K562 (cell line): ENCODE results near the gene VAT1L. TPM values are rescaled to one million over a fixed set of nuclear protein-coding genes. Genes with fewer than 3 reads are reported as not detected.

ENCODE experiments used
- ATAC-seq: fragments of 200-7000 bp; cut with Tn5 transposase; 3 replicates; pipeline ENCODE4 v1.9.1; 2020; ENCODE audit warnings: moderate library complexity
- BruUV-seq: library from RNA; stranded (reverse); fragments of 400-500 nt; replicated peaks from 2 replicates; lab custom pipeline; 2021; lab: Mats Ljungman, UMichigan
- CTCF ChIA-PET: fragments of 300-600 bp; formaldehyde crosslinking; extraction: SDS; loops from one replicate; lab custom pipeline; 2021; ENCODE audit warnings: low intra/inter-chr PET ratio; lab: Yijun Ruan, JAX
- POLR2A ChIA-PET: fragments of 300-600, 350-650 bp; sonication (Branson Sonifier 250); formaldehyde crosslinking; extraction: SDS; loops from one replicate; lab custom pipeline; 2021; ENCODE audit warnings: antibody characterized with exemption, inconsistent platforms; lab: Yijun Ruan, JAX
- DNase-seq, 4 experiments: peaks; one replicate each; pipeline versions ENCODE4 v3.0.0 to v3.0.0-alpha.2; 2011 to 2018; ENCODE audit warnings: low spot score in 3 of 4, mixed read lengths in 3 of 4; ENCODE audit errors: extremely low read depth in 1 of 4
- FAIRE-seq: peaks from 2 replicates; lab custom pipeline; 2011; peaks lifted over from hg19 to GRCh38; lab: Jason Lieb, UNC
- H2AFZ ChIP-seq: 2 replicates; pipeline ENCODE4 v1.6.0; 2011; ENCODE audit warnings: low read depth, low read length, control low read depth, inconsistent platforms
- H3K27ac ChIP-seq: fragments of 200-600 bp; 3 replicates; pipeline ENCODE4 v1.8.0; 2011; ENCODE audit warnings: low read depth, mild to moderate bottlenecking, control low read depth, inconsistent platforms, low read length, moderate library complexity, mixed read lengths; ENCODE audit errors: extremely low read depth
- H3K27me3 ChIP-seq, 2 experiments: fragments of 300-600 bp in 1 of 2; 2 replicates in 1 of 2; 3 replicates in 1 of 2; pipeline versions ENCODE4 v1.6.0 to v1.8.0; 2011; ENCODE audit warnings: inconsistent platforms in 2 of 2, low read length in 2 of 2, mild to moderate bottlenecking in 1 of 2, mixed read lengths in 1 of 2, moderate library complexity in 1 of 2; ENCODE audit not compliant: control insufficient read depth in 2 of 2, insufficient read depth in 2 of 2
- H3K36me3 ChIP-seq: fragments of 300-600 bp; 3 replicates; pipeline ENCODE4 v1.8.0; 2011; ENCODE audit warnings: mild to moderate bottlenecking, low read length, inconsistent platforms; ENCODE audit not compliant: control insufficient read depth, insufficient read depth
- H3K4me1 ChIP-seq, 2 experiments: fragments of 200-600 bp in 1 of 2; replicated peaks in 1 of 2; 2 replicates in 1 of 2; 3 replicates in 1 of 2; pipeline versions ENCODE4 v1.5.1 to v1.8.0; 2011; ENCODE audit warnings: inconsistent platforms in 2 of 2, low read length in 2 of 2, mild to moderate bottlenecking in 1 of 2, mixed read lengths in 1 of 2, moderate library complexity in 1 of 2; ENCODE audit not compliant: control insufficient read depth in 2 of 2, insufficient read depth in 2 of 2
- H3K4me2 ChIP-seq: 2 replicates; pipeline ENCODE4 v1.6.1; 2011; ENCODE audit warnings: low read length, control low read depth, inconsistent platforms, mixed read lengths; ENCODE audit not compliant: insufficient read depth
- H3K4me3 ChIP-seq: fragments of 200-600 bp; sonication (generic), shearing (Covaris generic); 2 replicates; pipeline ENCODE4 v1.5.1; 2016; ENCODE audit warnings: control low read depth, inconsistent platforms
- H3K79me2 ChIP-seq: fragments of 200-600 bp; 3 replicates; pipeline ENCODE4 v1.8.0; 2011; ENCODE audit warnings: low read length, inconsistent platforms; ENCODE audit not compliant: control insufficient read depth, insufficient read depth
- H3K9ac ChIP-seq, 2 experiments: 2 replicates each; pipeline versions ENCODE4 v1.6.0 to v1.6.1; 2011; ENCODE audit warnings: low read depth in 2 of 2, low read length in 2 of 2, control low read depth in 1 of 2, inconsistent platforms in 1 of 2, mild to moderate bottlenecking in 1 of 2, mixed read lengths in 1 of 2; ENCODE audit not compliant: insufficient read depth in 1 of 2
- H3K9me1 ChIP-seq: one replicate; pipeline ENCODE4 v1.6.0; 2011; ENCODE audit warnings: inconsistent platforms, mild to moderate bottlenecking, low read length, moderate library complexity; ENCODE audit not compliant: control insufficient read depth, insufficient read depth
- H3K9me3 ChIP-seq: replicated peaks from 2 replicates; pipeline ENCODE4 v1.5.1; 2011; ENCODE audit warnings: low read depth, low read length, inconsistent platforms; ENCODE audit not compliant: control insufficient read depth, insufficient read depth
- H4K20me1 ChIP-seq: replicated peaks from 2 replicates; pipeline ENCODE4 v1.6.1; 2011; ENCODE audit warnings: low read length, inconsistent platforms, mixed read lengths; ENCODE audit not compliant: control insufficient read depth, insufficient read depth
- CBX1 ChIP-seq: sonication (generic); IDR thresholded peaks from 2 replicates; pipeline ENCODE4 v1.6.1; 2016; ENCODE audit warnings: antibody characterized with exemption, low read depth, mild to moderate bottlenecking
- CHD1 ChIP-seq: fragments of 200-600 bp; sonication (generic); IDR thresholded peaks from one replicate; pipeline ENCODE4 v1.6.1; 2012; ENCODE audit warnings: mild to moderate bottlenecking, moderate library complexity, low read length, inconsistent platforms
- FOXO4 ChIP-seq: fragments of 450-650 bp; formaldehyde crosslinking; IDR thresholded peaks from 2 replicates; pipeline ENCODE4 v1.4.0; 2020; ENCODE audit warnings: mild to moderate bottlenecking, moderate library complexity
- KAT8 ChIP-seq: fragments of 450-650 bp; IDR thresholded peaks from 2 replicates; pipeline ENCODE4 v1.6.1; 2016; ENCODE audit warnings: low read depth, mild to moderate bottlenecking
- MAX ChIP-seq: sonication (generic); formaldehyde crosslinking; IDR thresholded peaks from 2 replicates; pipeline ENCODE4 v1.9.0; 2022; ENCODE audit warnings: mild to moderate bottlenecking, missing genetic modification reagents
- MTA2 ChIP-seq: fragments of 450-650 bp; IDR thresholded peaks from 2 replicates; pipeline ENCODE4 v1.6.1; 2016; ENCODE audit warnings: low read depth
- NFE2 ChIP-seq: IDR thresholded peaks from 2 replicates; pipeline ENCODE4 v1.6.1; 2014; ENCODE audit warnings: antibody characterized with exemption, low read depth
- PURB ChIP-seq: sonication (generic); formaldehyde crosslinking; IDR thresholded peaks from 2 replicates; pipeline ENCODE4 v1.9.0; 2021; ENCODE audit warnings: low read depth, mild to moderate bottlenecking, missing genetic modification reagents
- RBFOX2 ChIP-seq: fragments of 200-400 bp; formaldehyde crosslinking; IDR thresholded peaks from 2 replicates; pipeline ENCODE4 v1.6.1; 2017; ENCODE audit warnings: low read depth, mild to moderate bottlenecking, low read length, moderate library complexity
- RFX1 ChIP-seq: fragments of 450-650 bp; IDR thresholded peaks from 2 replicates; pipeline ENCODE4 v1.6.1; 2016; ENCODE audit warnings: mild to moderate bottlenecking, moderate library complexity
- TCFL5 ChIP-seq: fragments of 250-450 bp; sonication (Bioruptor Pico); conservative IDR thresholded peaks from 2 replicates; pipeline ENCODE4 v1.6.1; 2021; ENCODE audit warnings: mild to moderate bottlenecking, moderate library complexity, matching md5 sums
- UBTF ChIP-seq, 2 experiments: IDR thresholded peaks; 2 replicates each; pipeline ENCODE4 v1.6.1; 2012; ENCODE audit warnings: improper control_type of control experiment in 2 of 2, low read depth in 2 of 2, low read length in 2 of 2, borderline replicate concordance in 1 of 2
- ZBTB12 ChIP-seq: fragments of 250-450 bp; sonication (Bioruptor Pico); IDR thresholded peaks from 2 replicates; pipeline ENCODE4 v1.4.0; 2020
- ZBTB8A ChIP-seq: fragments of 450-650 bp; IDR thresholded peaks from 2 replicates; pipeline ENCODE4 v1.6.1; 2018; ENCODE audit warnings: mild to moderate bottlenecking, moderate library complexity; ENCODE audit not compliant: partially characterized antibody
- ZKSCAN3 ChIP-seq: fragments of 250-450 bp; sonication (Bioruptor Pico); IDR thresholded peaks from 2 replicates; pipeline ENCODE4 v1.4.0; 2020
- ZNF263 ChIP-seq: sonication (generic); formaldehyde crosslinking; IDR thresholded peaks from 2 replicates; pipeline ENCODE4 v1.8.0; 2022; ENCODE audit warnings: mild to moderate bottlenecking, missing genetic modification reagents, borderline replicate concordance
- ZNF512 ChIP-seq: IDR thresholded peaks from 2 replicates; pipeline ENCODE4 v1.6.1; 2016; ENCODE audit warnings: missing genetic modification characterization, missing compliant biosample characterization
- WGBS: fragments of 100-300 bp; shearing (Covaris generic); methylation state at CpG from one replicate; pipeline ENCODE4 v1.1.6; 2016; ENCODE audit warnings: low coverage, mixed read lengths; ENCODE audit not compliant: insufficient coverage; ENCODE audit errors: missing lambda C conversion rate; 5-methylcytosine and 5-hydroxymethylcytosine counted together
- in situ Hi-C: fragments of 300-500 bp; cut with MboI; formaldehyde crosslinking; loops from 4 replicates; pipeline ENCODE4 v1.15.0; 2018; ENCODE audit warnings: inconsistent platforms, mixed read lengths
- intact Hi-C: fragments of 100-400 bp; cut with micrococcal nuclease; formaldehyde crosslinking; loops from 2 replicates; pipeline ENCODE4 v1.14.2; 2022
- polyA plus RNA-seq, 8 experiments: library from polyadenylated mRNA; depleted of rRNA in 4 of 8; stranded (reverse) in 5 of 8; unstranded in 3 of 8; fragments of >200 nt; fragmentation: Nextera tagmentation in 2 of 8; fragmentation: Illumina TruSeq in 1 of 8; extraction: Ambion mirVana in 2 of 8; extraction: Trizol in 1 of 8; gene quantifications; 2 replicates each; pipeline versions ENCODE4 v1.2.1 to v1.2.3, GENCODE V29; 2011 to 2014; ENCODE audit warnings: inconsistent platforms in 1 of 8, missing spikeins in 1 of 8
- total RNA-seq, 7 experiments: library from RNA; depleted of rRNA in 6 of 7; stranded (reverse); fragments of >200 nt in 6 of 7; fragmentation: Illumina TruSeq in 2 of 7; extraction: Trizol in 2 of 7; gene quantifications; 2 replicates each; pipeline versions ENCODE4 v1.2.1 to v1.2.3, GENCODE V29; 2011 to 2021; ENCODE audit warnings: low replicate concordance in 1 of 7

Gene VAT1L
- total and polyA plus RNA-seq, 9 of the 15 experiments (the other 6 are each of a cell fraction or from before 2014, with no cell fraction given): 0.01 TPM; not detected in 8

- H3K4me3 ChIP-seq: no peak overlapping the region
- H2AFZ ChIP-seq: no peak overlapping the region
- no peak overlapping the region for H3K27ac ChIP-seq
- no peaks in the 10 kb centered on the region for H3K79me2 ChIP-seq
- ATAC-seq (no peak), DNase-seq (no peak), FAIRE-seq (no peak)
- in situ Hi-C loops (no loop called here), intact Hi-C loops (no loop called here)
- H3K9me1 ChIP-seq: no peaks in the 10 kb centered on the region
- 0% methylated on average over 2 of the region's 2 CpGs for WGBS
- no peaks in the 10 kb centered on the region for H3K4me1 ChIP-seq
- H3K36me3 ChIP-seq: no peaks in the 10 kb centered on the region
- ChIA-PET POLR2A (no interaction called here), CTCF (no interaction called here)
- no peaks in the 10 kb centered on the region for H4K20me1 ChIP-seq
- no TSS peak for BruUV-seq
- H3K4me2 ChIP-seq: no peak overlapping the region
- H3K27me3 ChIP-seq: peaks cover 0 to 7% of the 10 kb centered on the region in 2 experiments; a peak in 1 of 5 replicates
- H3K9me3 ChIP-seq: no peaks in the 10 kb centered on the region
- H3K9ac ChIP-seq: no peak overlapping the region
- TF ChIP-seq KAT8: no peak
- no peak for TF ChIP-seq ZNF512 (tag)
- TF ChIP-seq FOXO4 (CRISPR knock-in tag): no peak
- no peak for TF ChIP-seq UBTF (IDR thresholded peaks at IDR 0.05; ENCODE audit: borderline replicate concordance in 1 of 2, low read depth in 2 of 2, low read length in 2 of 2)
- no peak for TF ChIP-seq PURB (CRISPR knock-in tag)
- no peak for TF ChIP-seq NFE2
- TF ChIP-seq ZKSCAN3 (CRISPR knock-in tag): no peak
- TF ChIP-seq MAX (CRISPR knock-in tag): no peak
- TF ChIP-seq CBX1: no peak
- no peak for TF ChIP-seq ZNF263
- TF ChIP-seq RBFOX2: no peak
- TF ChIP-seq TCFL5 (CRISPR knock-in tag): no peak
- TF ChIP-seq RFX1: no peak
- no peak for TF ChIP-seq ZBTB12 (CRISPR knock-in tag)
- TF ChIP-seq CHD1: no peak
- no peak for TF ChIP-seq MTA2
- TF ChIP-seq ZBTB8A: no peak
Measured at GRCh38 chr16:77913738-77914253, 125.4 kb downstream of the VAT1L start.
